GM12872 (cell line): Measurements from ENCODE around the gene GBA2.

Experiments
- CTCF ChIP-seq: IDR thresholded peaks from 3 replicates; pipeline ENCODE4 v1.5.1; 2011; ENCODE audit warnings: low read depth, mild to moderate bottlenecking, low read length, moderate library complexity; ENCODE audit not compliant: insufficient read depth

GBA2 gene

GRCh38 chr9:35738186-35738585 is 10.8 kb downstream of the GBA2 start:
- no peak for TF ChIP-seq CTCF

GRCh38 chr9:35737143-35737542 is 11.9 kb downstream of the GBA2 start:
- no peak for TF ChIP-seq CTCF

GRCh38 chr9:35736201-35736633 is 12.8 kb downstream of the GBA2 start:
- TF ChIP-seq CTCF, result peak; percentile 93

GRCh38 chr9:35734096-35734495 is 14.9 kb downstream of the GBA2 start:
- no peak for TF ChIP-seq CTCF

GRCh38 chr9:35732800-35733541 is 16.1 kb downstream of the GBA2 start:
- TF ChIP-seq CTCF, result 0 out of 3 replicates have a peak, but pooled peaks have one; percentile 21

- 0 out of 3 replicates have a peak, but pooled peaks have one; percentile 21 for TF ChIP-seq CTCF
These were observed 16.7 kb downstream of the GBA2 start, which contains the start of the genes CREB3 and TLN1 for GRCh38 chr9:35732185-35732799. TSS of gene CREB3 (plus strand) at chr9:35732666. CDS start at chr9:35732773, 107 bp downstream. TSS of gene TLN1 (minus strand) at chr9:35732195. CDS start at chr9:35725694, 6,501 bp downstream.

- no peak for TF ChIP-seq CTCF
These were observed 17.4 kb downstream of the GBA2 start for GRCh38 chr9:35731415-35732184.
